CD4-positive, alpha-beta T cell treated with Interleukin-4 for 4 hours (primary cell): Measurements from ENCODE around the gene SMC4.

ENCODE experiments used
- DNase-seq: peaks from one replicate; pipeline ENCODE4 v3.0.0-alpha.2; 2020

Gene SMC4

GRCh38 chr3:160480931-160481330 is 81.5 kb downstream of the SMC4 start:
- DNase-seq = no peak

GRCh38 chr3:160481856-160482255 is 82.4 kb downstream of the SMC4 start:
- no peak for DNase-seq

- DNase-seq = no peak
Observed at GRCh38 chr3:160482796-160483195, 83.3 kb downstream of the SMC4 start.
